ENCODE measurements around the gene IL1RAP. TPM values are rescaled to one million over a fixed set of nuclear protein-coding genes. Genes with fewer than 3 reads are reported as not detected.
"Not testable (repeated sequence)": the region's sequence is repeated elsewhere in the genome, so short reads cannot be mapped to it uniquely, and the experiment has no call there.

The IL1RAP gene
- total RNA-seq, 1 donor from 2014 or later: 17.3 TPM

- no peak for DNase-seq
Observed at GRCh38 chr3:190671658-190672057, 157.8 kb downstream of the IL1RAP start.

- no peak for DNase-seq
Observed at GRCh38 chr3:190673148-190673547, 159.3 kb downstream of the IL1RAP start.

GRCh38 chr3:190676481-190676880, 162.6 kb downstream of the IL1RAP start:
- no peak for DNase-seq

- no peak for DNase-seq
Observed at GRCh38 chr3:190677001-190677400, 163.1 kb downstream of the IL1RAP start.

- DNase-seq: not testable (repeated sequence)
Observed at GRCh38 chr3:190677868-190678267, 164.0 kb downstream of the IL1RAP start.

GRCh38 chr3:190680691-190681090, 166.8 kb downstream of the IL1RAP start:
- DNase-seq: no peak

GRCh38 chr3:190684776-190685175, 170.9 kb downstream of the IL1RAP start:
- DNase-seq: no peak

GRCh38 chr3:190686011-190686410, 172.1 kb downstream of the IL1RAP start:
- DNase-seq: no peak

GRCh38 chr3:190690246-190690645, 176.4 kb downstream of the IL1RAP start:
- no peak for DNase-seq

GRCh38 chr3:190692256-190692655, 178.4 kb downstream of the IL1RAP start:
- no peak for DNase-seq

GRCh38 chr3:190694335-190695001, 180.6 kb downstream of the IL1RAP start:
- DNase-seq: no peak

GRCh38 chr3:190695225-190695624, 181.3 kb downstream of the IL1RAP start:
- DNase-seq: peak; percentile 10

- DNase-seq: no peak
Observed at GRCh38 chr3:190695994-190696393, 182.1 kb downstream of the IL1RAP start.

GRCh38 chr3:190696777-190697501, 183.1 kb downstream of the IL1RAP start:
- no peak for DNase-seq

GRCh38 chr3:190697502-190697830, 183.6 kb downstream of the IL1RAP start:
- no peak for DNase-seq

GRCh38 chr3:190697901-190698300, 184.0 kb downstream of the IL1RAP start:
- no peak for DNase-seq

- DNase-seq: no peak
Observed at GRCh38 chr3:190699776-190700175, 185.9 kb downstream of the IL1RAP start.

- DNase-seq: no peak
Observed at GRCh38 chr3:190701096-190701532, 187.2 kb downstream of the IL1RAP start.

GRCh38 chr3:190706582-190706981, 192.7 kb downstream of the IL1RAP start:
- DNase-seq: no peak

Other genes with a start within 250 kb of the IL1RAP start
- gene CLDN1, start 191.6 kb upstream of the IL1RAP start, total RNA-seq: 1.6 TPM
- gene CLDN16, start 125.9 kb upstream of the IL1RAP start, total RNA-seq: under 0.01 TPM
- not detected for gene TMEM207, start 64.2 kb upstream of the IL1RAP start, total RNA-seq